G401.6 (cell line): ENCODE measurements around the gene TNFRSF9.

Experiments
- FAIRE-seq: peaks from 2 replicates; lab custom pipeline; 2012; peaks lifted over from hg19 to GRCh38; lab: Jason Lieb, UNC

The TNFRSF9 gene

GRCh38 chr1:7916501-7916830, 24.2 kb downstream of the TNFRSF9 start:
- no peak for FAIRE-seq

GRCh38 chr1:7915826-7916500, 24.7 kb downstream of the TNFRSF9 start:
- FAIRE-seq: no peak

GRCh38 chr1:7912743-7913557, 27.7 kb downstream of the TNFRSF9 start:
- FAIRE-seq: no peak

- FAIRE-seq: no peak
These were observed 28.5 kb downstream of the TNFRSF9 start for GRCh38 chr1:7912145-7912544.

- no peak for FAIRE-seq
These were observed 35.4 kb downstream of the TNFRSF9 start for GRCh38 chr1:7905262-7905661.

- FAIRE-seq: no peak
These were observed 38.1 kb downstream of the TNFRSF9 start for GRCh38 chr1:7902478-7903085.

- FAIRE-seq: no peak
These were observed 40.9 kb downstream of the TNFRSF9 start for GRCh38 chr1:7899741-7900140.

- FAIRE-seq: no peak
These were observed 41.7 kb downstream of the TNFRSF9 start for GRCh38 chr1:7898962-7899361.

GRCh38 chr1:7896994-7897393, 43.6 kb downstream of the TNFRSF9 start:
- FAIRE-seq: no peak

- no peak for FAIRE-seq
These were observed 47.0 kb downstream of the TNFRSF9 start for GRCh38 chr1:7893529-7894180.

GRCh38 chr1:7891804-7892203, 48.8 kb downstream of the TNFRSF9 start:
- no peak for FAIRE-seq

- no peak for FAIRE-seq
These were observed 49.8 kb downstream of the TNFRSF9 start for GRCh38 chr1:7890853-7891252.

GRCh38 chr1:7888248-7889081, 52.2 kb downstream of the TNFRSF9 start:
- FAIRE-seq: no peak

GRCh38 chr1:7886405-7886745, 54.3 kb downstream of the TNFRSF9 start:
- FAIRE-seq: no peak

- no peak for FAIRE-seq
These were observed 54.9 kb downstream of the TNFRSF9 start for GRCh38 chr1:7885513-7886404.

- no peak for FAIRE-seq
These were observed 55.9 kb downstream of the TNFRSF9 start for GRCh38 chr1:7884757-7885156.

GRCh38 chr1:7879228-7879627, 61.4 kb downstream of the TNFRSF9 start:
- no peak for FAIRE-seq

- no peak for FAIRE-seq
These were observed 62.6 kb downstream of the TNFRSF9 start for GRCh38 chr1:7878027-7878426.

- no peak for FAIRE-seq
These were observed 66.5 kb downstream of the TNFRSF9 start for GRCh38 chr1:7873801-7874795.

GRCh38 chr1:7871136-7871535, 69.5 kb downstream of the TNFRSF9 start:
- no peak for FAIRE-seq
